Measurements from ENCODE around the gene TLCD5. TPM values are rescaled to one million over a fixed set of nuclear protein-coding genes. Genes with fewer than 3 reads are reported as not detected.
A peak's percentile ranks its signal among the peaks of the same experiment; 100 is the strongest.

Gene TLCD5
- total RNA-seq, 1 experiment from 2014 or later = 7.1 TPM

DNA sequence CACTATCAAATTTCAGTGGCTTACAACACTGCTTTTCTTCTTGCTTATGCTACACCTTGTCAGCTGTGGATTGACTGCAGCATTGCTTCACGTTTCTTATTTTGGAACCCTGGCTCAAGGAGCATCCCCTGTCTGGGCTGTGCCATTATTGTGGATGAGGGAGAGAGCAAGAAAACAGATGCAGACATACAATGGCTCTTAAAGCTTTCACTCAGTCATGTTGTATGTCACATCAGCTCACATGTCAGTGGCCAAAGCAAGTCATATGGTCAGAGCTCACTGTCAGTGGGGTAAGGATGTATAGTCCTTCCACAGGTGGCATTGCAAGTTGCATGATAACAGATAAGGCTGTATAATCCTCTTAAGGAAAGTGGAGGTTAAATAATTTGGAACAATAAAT lies 21.1 kb downstream of the TLCD5 start:
- H4K91ac ChIP-seq (ENCODE audit: insufficient read length, low read depth, low read length) = no peak overlapping the region
- H2BK120ac ChIP-seq (ENCODE audit: low read depth, low read length, poor library complexity, severe bottlenecking) = no peak overlapping the region
- no peak overlapping the region for H3K27ac Mint-ChIP-seq
- no peak overlapping the region for H3K4me2 ChIP-seq (ENCODE audit: insufficient read depth, insufficient read length, low read length)
- H3K4me1 Mint-ChIP-seq = peaks cover 15 to 16% of the 10 kb centered on the region in 2 experiments
- TF ChIP-seq, protein P1, sequence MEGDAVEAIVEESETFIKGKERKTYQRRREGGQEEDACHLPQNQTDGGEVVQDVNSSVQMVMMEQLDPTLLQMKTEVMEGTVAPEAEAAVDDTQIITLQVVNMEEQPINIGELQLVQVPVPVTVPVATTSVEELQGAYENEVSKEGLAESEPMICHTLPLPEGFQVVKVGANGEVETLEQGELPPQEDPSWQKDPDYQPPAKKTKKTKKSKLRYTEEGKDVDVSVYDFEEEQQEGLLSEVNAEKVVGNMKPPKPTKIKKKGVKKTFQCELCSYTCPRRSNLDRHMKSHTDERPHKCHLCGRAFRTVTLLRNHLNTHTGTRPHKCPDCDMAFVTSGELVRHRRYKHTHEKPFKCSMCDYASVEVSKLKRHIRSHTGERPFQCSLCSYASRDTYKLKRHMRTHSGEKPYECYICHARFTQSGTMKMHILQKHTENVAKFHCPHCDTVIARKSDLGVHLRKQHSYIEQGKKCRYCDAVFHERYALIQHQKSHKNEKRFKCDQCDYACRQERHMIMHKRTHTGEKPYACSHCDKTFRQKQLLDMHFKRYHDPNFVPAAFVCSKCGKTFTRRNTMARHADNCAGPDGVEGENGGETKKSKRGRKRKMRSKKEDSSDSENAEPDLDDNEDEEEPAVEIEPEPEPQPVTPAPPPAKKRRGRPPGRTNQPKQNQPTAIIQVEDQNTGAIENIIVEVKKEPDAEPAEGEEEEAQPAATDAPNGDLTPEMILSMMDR (conservative IDR thresholded peaks at IDR 0.05) = no peak
- DNase-seq = no peak
- no peaks in the 10 kb centered on the region for H3K36me3 Mint-ChIP-seq (ENCODE audit: insufficient read depth in 1 of 3, low read depth in 3 of 3)
- peak overlapping the region; percentile 30 for H3K56ac ChIP-seq (ENCODE audit: insufficient read length, low read depth, low read length)
- WGBS (ENCODE audit: extremely low coverage, insufficient read length, low lambda C conversion rate) = no CpG with 5 or more reads among the region's 1 CpG
- no peak overlapping the region for H4K8ac ChIP-seq (replicated peaks; ENCODE audit: insufficient read length, low read depth, low read length)
- H3K23ac ChIP-seq (ENCODE audit: insufficient read length, low read depth, low read length) = no peak overlapping the region
- peaks cover 5% of the 10 kb centered on the region; the same call in 1 of the 2 replicates for H3K79me2 ChIP-seq (ENCODE audit: insufficient read depth, low read length)
- H3K9me3 Mint-ChIP-seq = no peaks in the 10 kb centered on the region
- H3K9ac ChIP-seq (ENCODE audit: extremely low read depth, insufficient read length, low read length) = no peak overlapping the region
- no peaks in the 10 kb centered on the region for H3K9me3 ChIP-seq (ENCODE audit: control insufficient read depth, low read depth, low read length)
- no peak overlapping the region for H2AFZ ChIP-seq (ENCODE audit: low read length)
- no peaks in the 10 kb centered on the region for H3K23me2 ChIP-seq (ENCODE audit: insufficient read length, low read depth, low read length, poor library complexity, severe bottlenecking)
- H4K5ac ChIP-seq (ENCODE audit: insufficient read length, low read depth, low read length) = no peak overlapping the region
- no peak overlapping the region for H3K14ac ChIP-seq (ENCODE audit: insufficient read depth, low read length)
- H2BK20ac ChIP-seq (ENCODE audit: low read depth, low read length, poor library complexity, severe bottlenecking) = no peak overlapping the region
- peaks cover 3% of the 10 kb centered on the region; the same call in 1 of the 2 replicates for H3K4me1 ChIP-seq (ENCODE audit: insufficient read depth, low read length)
- no peak overlapping the region for H3T11ph ChIP-seq (ENCODE audit: low read length)
- H3K27me3 Mint-ChIP-seq (ENCODE audit: low read depth) = no peaks in the 10 kb centered on the region
- no peak overlapping the region for H2AK5ac ChIP-seq (ENCODE audit: insufficient read length, low read length)
- no peak overlapping the region for H3K4ac ChIP-seq (ENCODE audit: low read depth, low read length)
- H3K18ac ChIP-seq (ENCODE audit: insufficient read length, low read depth, low read length) = no peak overlapping the region
- H2BK12ac ChIP-seq (ENCODE audit: insufficient read length, low read depth, low read length) = no peak overlapping the region
- H3K27ac ChIP-seq (ENCODE audit: insufficient read length, low read depth, low read length) = no peak overlapping the region
- peaks cover 7% of the 10 kb centered on the region for H3K79me1 ChIP-seq (ENCODE audit: insufficient read depth, low read depth, low read length, poor library complexity, severe bottlenecking)
- no peak overlapping the region for H2BK15ac ChIP-seq (ENCODE audit: low read depth, low read length)
- no peak overlapping the region for H2BK5ac ChIP-seq (ENCODE audit: insufficient read length, low read length)
- no peaks in the 10 kb centered on the region for H4K20me1 ChIP-seq (ENCODE audit: control insufficient read depth, insufficient read depth, insufficient read length)
- no peak overlapping the region for H3K4me3 Mint-ChIP-seq
- no peaks in the 10 kb centered on the region for H3K27me3 ChIP-seq (ENCODE audit: insufficient read depth, low read length)
